ENCODE measurements around the gene RAP1GAP. TPM values are rescaled to one million over a fixed set of nuclear protein-coding genes. Genes with fewer than 3 reads are reported as not detected.

The RAP1GAP gene
- polyA plus RNA-seq, 3 donors, result 0.04 TPM; not detected in 2

DNA sequence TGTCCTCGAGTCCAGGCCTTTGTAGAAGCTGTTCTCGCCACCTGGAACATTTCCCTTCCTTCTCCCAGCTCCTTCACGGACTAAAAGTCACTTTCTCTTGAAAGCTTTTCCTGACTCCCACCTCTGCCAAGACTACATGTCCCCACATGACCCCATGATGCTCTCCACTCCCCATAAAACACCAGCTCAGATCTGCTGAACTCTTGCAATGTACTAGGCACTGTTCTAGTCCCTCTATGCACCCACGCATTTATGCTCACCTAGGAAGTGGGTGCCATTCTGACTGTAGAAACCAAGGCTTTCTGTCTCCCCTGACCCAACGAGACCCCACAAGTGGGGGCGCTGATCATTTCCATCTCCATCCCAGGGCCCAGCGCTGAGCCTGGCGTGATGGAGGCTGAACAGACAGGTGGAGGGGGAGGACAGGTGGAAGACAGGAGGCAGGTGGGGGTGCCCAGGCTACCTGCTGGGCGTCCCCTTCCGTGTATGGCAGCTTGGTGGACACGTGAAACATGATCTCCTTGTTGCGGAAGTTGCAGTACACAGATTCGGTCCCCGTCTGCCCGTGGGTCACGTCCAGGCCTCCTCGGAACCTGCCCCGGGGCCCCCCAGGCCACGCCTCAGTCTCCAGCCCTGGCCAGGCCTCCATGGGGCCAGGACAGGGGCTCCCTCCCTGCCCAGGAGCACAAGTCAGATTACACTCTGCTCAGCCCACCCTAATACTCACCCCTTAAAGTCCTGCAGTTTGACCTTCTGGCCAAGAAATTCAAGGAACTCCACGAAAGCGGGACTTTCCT, 58.0 kb downstream of the RAP1GAP start:
- intact Hi-C loops (cut with micrococcal nuclease), result no loop called here
- H3K4me3 Mint-ChIP-seq, result no peak overlapping the region
- Histone ChIP-seq H3K9me3 (replicated peaks in 1 of 2; ENCODE audit: control insufficient read depth in 1 of 2, insufficient read depth in 1 of 2, low read length in 2 of 2) (no peaks in the 10 kb centered on the region), H3K36me3 (replicated peaks in 1 of 2; ENCODE audit: control insufficient read depth in 1 of 2, insufficient read depth in 2 of 2, low read length in 2 of 2) (no peaks in the 10 kb centered on the region), H3K9ac (ENCODE audit: insufficient read depth, low read length, poor library complexity, severe bottlenecking) (no peak overlapping the region), H3K4me1 (ENCODE audit: control insufficient read depth in 1 of 2, insufficient read depth in 2 of 2, low read length in 2 of 2) (peaks cover 4 to 6% of the 10 kb centered on the region in 2 donors), H2AFZ (ENCODE audit: insufficient read depth, low read depth, low read length, poor library complexity, severe bottlenecking) (no peak overlapping the region), H3K27ac (ENCODE audit: low read depth in 1 of 2, low read length in 2 of 2) (no peak overlapping the region), H3K79me2 (ENCODE audit: insufficient read depth, low read length) (no peaks in the 10 kb centered on the region), H3K4me2 (replicated peaks; ENCODE audit: extremely low read depth, low read length, poor library complexity, severe bottlenecking) (no peak overlapping the region), H3K27me3 (ENCODE audit: control insufficient read depth in 2 of 2, insufficient read depth in 2 of 2, low read length in 2 of 2) (peaks cover 0 to 2% of the 10 kb centered on the region in 2 donors), H4K20me1 (ENCODE audit: insufficient read depth, low read length) (no peaks in the 10 kb centered on the region), H3K4me3 (replicated peaks in 1 of 3; ENCODE audit: low read depth in 2 of 3, low read length in 3 of 3) (no peak overlapping the region)
- H3K27me3 Mint-ChIP-seq (ENCODE audit: low read depth in 3 of 3), result peaks cover 9 to 35% (median 16%) of the 10 kb centered on the region in 3 donors
- peaks cover 0 to 1% (median 0%) of the 10 kb centered on the region in 7 donors for H3K9me3 Mint-ChIP-seq
- 97% methylated on average over 16 of the region's 21 CpGs for WGBS (ENCODE audit: insufficient coverage)
- H3K27ac Mint-ChIP-seq, result no peak overlapping the region
- no peaks in the 10 kb centered on the region for H3K36me3 Mint-ChIP-seq
- TF ChIP-seq, protein P1, sequence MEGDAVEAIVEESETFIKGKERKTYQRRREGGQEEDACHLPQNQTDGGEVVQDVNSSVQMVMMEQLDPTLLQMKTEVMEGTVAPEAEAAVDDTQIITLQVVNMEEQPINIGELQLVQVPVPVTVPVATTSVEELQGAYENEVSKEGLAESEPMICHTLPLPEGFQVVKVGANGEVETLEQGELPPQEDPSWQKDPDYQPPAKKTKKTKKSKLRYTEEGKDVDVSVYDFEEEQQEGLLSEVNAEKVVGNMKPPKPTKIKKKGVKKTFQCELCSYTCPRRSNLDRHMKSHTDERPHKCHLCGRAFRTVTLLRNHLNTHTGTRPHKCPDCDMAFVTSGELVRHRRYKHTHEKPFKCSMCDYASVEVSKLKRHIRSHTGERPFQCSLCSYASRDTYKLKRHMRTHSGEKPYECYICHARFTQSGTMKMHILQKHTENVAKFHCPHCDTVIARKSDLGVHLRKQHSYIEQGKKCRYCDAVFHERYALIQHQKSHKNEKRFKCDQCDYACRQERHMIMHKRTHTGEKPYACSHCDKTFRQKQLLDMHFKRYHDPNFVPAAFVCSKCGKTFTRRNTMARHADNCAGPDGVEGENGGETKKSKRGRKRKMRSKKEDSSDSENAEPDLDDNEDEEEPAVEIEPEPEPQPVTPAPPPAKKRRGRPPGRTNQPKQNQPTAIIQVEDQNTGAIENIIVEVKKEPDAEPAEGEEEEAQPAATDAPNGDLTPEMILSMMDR (IDR thresholded peaks at IDR 0.05), result no peak
- H3K4me1 Mint-ChIP-seq, result peaks cover 8% of the 10 kb centered on the region
- DNase-seq, result no peak

DNA sequence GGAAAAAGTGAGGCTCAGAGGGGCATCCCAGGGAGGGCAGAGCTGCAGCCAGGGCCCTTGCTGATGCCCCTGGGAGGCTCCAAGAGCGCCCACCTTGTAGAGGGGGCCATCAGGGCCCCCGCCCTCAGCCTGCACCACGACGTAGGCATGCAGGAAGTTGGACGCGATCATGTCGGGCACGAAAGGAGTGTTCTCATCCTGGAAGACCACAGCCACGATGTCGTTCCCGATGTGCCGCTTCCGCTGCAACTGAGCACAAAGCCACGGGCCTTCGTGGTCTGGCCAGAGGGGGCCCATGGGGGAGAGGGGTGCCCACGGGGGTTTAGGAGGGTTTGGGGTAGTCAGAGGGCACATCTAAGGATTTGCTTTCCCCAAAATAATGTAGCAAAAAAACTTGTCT, 59.1 kb downstream of the RAP1GAP start:
- peaks cover 0 to 1% (median 0%) of the 10 kb centered on the region in 7 donors for H3K9me3 Mint-ChIP-seq
- H3K27me3 Mint-ChIP-seq (ENCODE audit: low read depth in 3 of 3), result peaks cover 9 to 34% (median 16%) of the 10 kb centered on the region in 3 donors
- no peaks in the 10 kb centered on the region for H3K79me2 ChIP-seq (ENCODE audit: insufficient read depth, low read length)
- H3K4me1 ChIP-seq (ENCODE audit: control insufficient read depth in 1 of 2, insufficient read depth in 2 of 2, low read length in 2 of 2), result peaks cover 4 to 6% of the 10 kb centered on the region in 2 donors
- H3K27ac Mint-ChIP-seq, result no peak overlapping the region
- H3K9ac ChIP-seq (ENCODE audit: insufficient read depth, low read length, poor library complexity, severe bottlenecking), result no peak overlapping the region
- no peak overlapping the region for H3K4me2 ChIP-seq (replicated peaks; ENCODE audit: extremely low read depth, low read length, poor library complexity, severe bottlenecking)
- no peak overlapping the region for H3K27ac ChIP-seq (ENCODE audit: low read depth in 1 of 2, low read length in 2 of 2)
- no peak overlapping the region for H3K4me3 ChIP-seq (replicated peaks in 1 of 3; ENCODE audit: low read depth in 2 of 3, low read length in 3 of 3)
- no peaks in the 10 kb centered on the region for H4K20me1 ChIP-seq (ENCODE audit: insufficient read depth, low read length)
- H3K4me1 Mint-ChIP-seq, result peaks cover 8% of the 10 kb centered on the region
- TF ChIP-seq, protein P1 (IDR thresholded peaks at IDR 0.05), result no peak
- WGBS (ENCODE audit: insufficient coverage), result 39% methylated on average over 8 of the region's 16 CpGs
- H3K4me3 Mint-ChIP-seq, result no peak overlapping the region
- no peak for DNase-seq
- intact Hi-C loops (cut with micrococcal nuclease), result no loop called here
- H3K36me3 ChIP-seq (replicated peaks in 1 of 2; ENCODE audit: control insufficient read depth in 1 of 2, insufficient read depth in 2 of 2, low read length in 2 of 2), result no peaks in the 10 kb centered on the region
- H3K36me3 Mint-ChIP-seq, result no peaks in the 10 kb centered on the region
- peaks cover 0 to 2% of the 10 kb centered on the region in 2 donors for H3K27me3 ChIP-seq (ENCODE audit: control insufficient read depth in 2 of 2, insufficient read depth in 2 of 2, low read length in 2 of 2)
- H2AFZ ChIP-seq (ENCODE audit: insufficient read depth, low read depth, low read length, poor library complexity, severe bottlenecking), result no peak overlapping the region
- no peaks in the 10 kb centered on the region for H3K9me3 ChIP-seq (replicated peaks in 1 of 2; ENCODE audit: control insufficient read depth in 1 of 2, insufficient read depth in 1 of 2, low read length in 2 of 2)
